HL-60/S4 treated with retinoic acid at 250 ng/mL for 4 days and 3 days (cell line): Measurements from ENCODE around the gene PYGL.
"Not testable (repeated sequence)": the region's sequence is repeated elsewhere in the genome, so short reads cannot be mapped to it uniquely, and the experiment has no call there.

Source experiments
- in situ Hi-C: fragments of 300-500 bp; cut with MboI; formaldehyde crosslinking; loops from 2 replicates; pipeline ENCODE4 v1.7.0; 2022; ENCODE audit warnings: low sequenced_read_pairs

The PYGL gene

DNA sequence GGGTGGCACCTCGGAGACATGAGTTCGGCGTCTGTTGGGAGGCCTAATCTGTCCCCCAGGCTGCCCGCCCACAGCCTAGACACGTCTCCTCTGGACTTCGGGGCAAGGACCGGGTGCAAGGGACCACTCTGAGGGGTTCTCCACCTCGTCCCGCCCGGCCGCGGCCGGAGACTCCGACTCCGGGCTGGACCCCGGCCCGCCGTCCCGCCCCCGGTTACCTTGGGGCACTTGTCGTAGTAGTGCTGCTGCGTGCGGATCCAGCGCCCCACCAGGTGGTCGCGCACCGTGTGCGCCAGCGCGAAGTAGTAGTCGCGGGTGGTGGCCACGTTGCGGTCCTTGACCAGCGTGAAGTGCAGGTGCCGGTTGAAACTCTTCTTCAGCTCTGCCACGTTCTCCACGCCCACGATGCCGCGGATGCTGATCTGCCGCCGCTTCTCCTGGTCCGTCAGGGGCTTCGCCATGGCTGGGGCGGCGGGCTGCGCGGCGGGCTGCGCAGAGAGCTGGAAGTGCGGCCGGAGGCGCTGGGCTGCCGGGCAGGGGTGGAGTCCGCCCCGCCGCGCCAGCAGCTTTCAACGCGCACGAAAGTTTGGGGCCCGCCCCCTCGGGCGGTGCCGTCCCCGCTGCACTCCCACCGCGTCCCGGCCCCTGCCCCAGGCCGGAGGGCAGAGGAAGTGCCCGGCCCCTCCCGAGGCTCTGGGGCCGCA lies at the start of gene PYGL:
Gene PYGL, minus strand, starts transcription at position 541 of the 704 bp plus-strand sequence. Its CDS starts 80 bp downstream, at position 461.
- in situ Hi-C loops: no loop called here

DNA sequence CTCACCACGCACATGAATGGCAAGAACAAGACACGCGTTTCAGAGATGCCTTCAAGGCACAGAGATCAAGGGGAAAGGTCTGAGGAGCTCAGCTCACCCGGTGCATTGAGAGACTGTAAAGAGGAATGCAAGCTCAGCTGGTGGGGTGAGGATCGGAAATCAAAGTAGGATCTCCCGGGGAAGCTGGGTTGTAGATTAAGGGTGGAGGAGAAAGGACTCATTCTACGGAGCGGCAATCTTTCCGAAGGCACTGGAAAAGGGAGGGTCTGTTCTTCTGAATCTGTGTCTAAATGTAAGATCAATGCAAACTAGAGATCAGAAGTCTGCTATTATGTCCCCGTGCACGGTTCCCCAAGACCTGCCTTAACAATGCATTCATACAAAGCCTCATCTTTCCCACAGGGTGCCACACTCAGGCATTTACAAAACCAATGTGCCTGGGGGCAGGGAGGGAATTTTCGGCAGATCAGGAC lies 41.6 kb upstream of the PYGL start:
- in situ Hi-C loops: no loop called here

DNA sequence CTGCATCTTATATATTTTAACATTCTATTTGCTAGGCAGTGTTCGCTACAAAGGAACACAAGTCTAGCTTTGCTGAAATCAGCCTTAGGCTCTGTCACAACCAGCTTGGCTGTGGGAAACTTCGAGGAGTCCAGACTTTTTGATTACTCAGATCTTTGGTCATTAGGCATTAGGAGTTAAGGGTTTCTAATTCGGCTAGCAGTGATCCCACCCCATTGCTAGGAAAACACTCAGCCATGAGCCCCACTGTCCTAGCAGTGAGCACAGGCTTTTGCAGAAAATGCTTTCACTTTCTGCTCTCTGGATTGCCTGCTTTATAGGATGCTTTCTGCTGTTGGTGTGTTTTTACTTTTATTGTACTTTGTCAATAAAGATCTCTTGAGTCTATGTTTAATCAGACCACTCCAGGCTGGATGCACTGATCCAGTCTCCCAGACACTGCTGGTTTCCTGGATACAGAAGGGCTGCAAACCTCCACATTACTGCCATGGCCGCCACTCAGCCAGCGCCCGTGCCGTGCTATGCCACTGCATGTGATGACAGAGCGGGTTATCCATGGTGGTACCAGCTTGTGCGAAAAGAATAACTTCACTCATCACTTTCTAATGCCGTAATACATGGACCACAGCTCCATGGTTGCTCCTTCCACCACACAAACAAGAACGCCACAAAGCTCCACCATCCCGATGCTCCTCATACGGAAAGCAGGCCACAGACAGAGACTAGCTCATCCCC lies 41.0 kb upstream of the PYGL start:
- in situ Hi-C loops: no loop called here

DNA sequence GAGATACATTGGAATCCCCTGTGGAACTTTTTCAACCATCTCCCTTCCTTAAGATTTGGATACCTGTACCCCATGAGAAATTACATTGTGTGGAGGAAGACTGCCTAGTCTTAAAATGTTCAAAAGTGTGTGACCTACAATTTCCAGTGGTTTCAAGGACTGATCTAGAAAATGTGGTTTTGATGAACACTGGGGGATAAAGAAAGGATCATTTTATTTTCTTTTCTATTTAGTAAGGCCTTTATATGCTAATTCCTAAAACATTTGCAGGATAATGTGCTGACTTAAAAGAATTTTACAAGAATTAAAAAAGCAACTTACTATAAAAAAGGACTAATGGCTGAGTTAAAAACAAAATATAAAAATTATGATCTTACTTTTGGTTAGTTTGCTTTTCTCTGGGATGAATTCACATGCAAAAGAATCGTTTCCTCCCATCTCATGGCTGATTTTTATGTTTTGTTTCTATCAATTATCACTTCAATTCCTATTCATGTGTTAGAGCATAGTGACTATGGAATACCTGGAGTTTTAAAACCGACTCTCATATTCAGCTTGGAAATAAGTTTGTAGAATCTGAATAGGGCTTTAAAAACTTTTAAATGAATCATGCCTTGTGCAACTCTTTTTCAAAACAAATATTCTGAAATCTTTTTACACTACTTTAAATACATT lies 39.9 kb upstream of the PYGL start:
- in situ Hi-C loops: no loop called here

DNA sequence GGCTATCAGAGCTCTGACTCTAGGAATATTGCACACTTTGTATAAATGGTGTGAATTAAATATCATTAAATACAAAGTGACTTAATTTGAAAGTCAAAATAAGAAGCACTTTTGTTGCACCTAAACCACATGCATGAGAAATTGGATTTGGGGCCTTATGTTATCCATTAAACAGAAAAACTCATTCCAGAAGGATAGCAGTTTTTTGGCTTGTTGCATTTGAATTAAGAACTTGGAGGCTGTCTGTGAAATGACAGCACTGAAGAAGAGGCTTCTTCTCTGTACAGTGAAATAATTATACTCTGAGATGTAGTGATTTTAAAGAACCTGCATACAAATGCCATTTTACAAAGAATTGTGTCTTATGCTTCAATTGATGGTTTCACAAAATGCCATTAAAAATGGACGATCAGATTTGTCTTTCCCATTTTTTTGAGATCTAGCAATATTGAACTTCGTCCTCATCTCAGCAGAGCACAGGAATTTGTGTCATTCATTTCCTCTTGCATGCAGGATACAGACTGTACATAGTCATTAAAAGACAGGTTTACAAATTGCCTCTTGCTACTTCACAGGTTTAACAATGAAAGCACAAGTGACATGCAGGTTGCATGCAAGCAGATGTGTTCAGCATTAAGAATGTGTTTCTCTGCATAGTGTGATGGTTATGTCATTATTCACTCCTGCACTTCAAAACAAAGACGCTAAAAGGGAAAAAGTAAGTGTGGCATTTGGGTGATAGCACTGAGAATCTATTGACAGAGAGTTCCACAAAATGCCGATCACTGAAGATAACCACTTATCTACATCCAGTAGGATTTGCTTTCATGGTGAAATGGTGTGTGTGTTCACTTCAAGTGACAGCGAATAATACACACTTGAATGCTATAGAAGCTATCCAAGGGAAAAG lies 35.9 kb upstream of the PYGL start:
- in situ Hi-C loops: no loop called here

DNA sequence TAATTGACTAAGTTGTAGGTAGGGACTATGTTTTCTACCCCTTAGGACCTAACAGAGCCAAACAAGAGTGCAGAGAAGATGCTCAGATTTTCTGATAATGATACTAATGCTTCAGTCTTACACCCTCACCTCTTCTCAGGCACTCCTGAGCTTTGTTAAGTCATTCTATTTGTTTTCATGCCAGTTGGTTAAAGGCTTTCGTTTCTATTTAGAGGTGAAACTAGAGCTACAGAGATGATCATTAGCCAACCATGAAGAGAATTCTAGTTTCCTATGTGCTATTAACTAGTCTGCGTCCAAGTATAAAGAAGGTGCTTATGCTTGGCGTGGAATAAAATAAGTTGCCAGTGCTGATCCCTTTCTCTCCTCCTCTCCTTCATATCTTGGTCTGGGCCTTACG lies 34.6 kb upstream of the PYGL start:
- in situ Hi-C loops: no loop called here

DNA sequence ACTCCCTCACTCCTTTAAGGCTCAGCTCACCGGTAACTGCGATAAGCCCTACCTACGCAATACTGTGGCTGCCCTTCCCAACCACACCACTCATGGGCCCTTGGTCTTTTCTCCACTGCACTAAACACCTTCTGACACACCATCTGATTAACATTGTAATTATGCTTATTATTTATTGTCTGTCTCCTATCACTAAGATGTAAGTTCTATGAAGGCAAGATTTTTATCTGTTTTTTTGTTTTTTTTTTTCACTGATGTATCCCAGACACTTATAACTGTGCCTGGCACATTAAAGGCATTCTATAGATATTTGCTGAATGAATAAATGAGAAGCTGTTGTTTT lies 34.2 kb upstream of the PYGL start:
- in situ Hi-C loops: no loop called here

DNA sequence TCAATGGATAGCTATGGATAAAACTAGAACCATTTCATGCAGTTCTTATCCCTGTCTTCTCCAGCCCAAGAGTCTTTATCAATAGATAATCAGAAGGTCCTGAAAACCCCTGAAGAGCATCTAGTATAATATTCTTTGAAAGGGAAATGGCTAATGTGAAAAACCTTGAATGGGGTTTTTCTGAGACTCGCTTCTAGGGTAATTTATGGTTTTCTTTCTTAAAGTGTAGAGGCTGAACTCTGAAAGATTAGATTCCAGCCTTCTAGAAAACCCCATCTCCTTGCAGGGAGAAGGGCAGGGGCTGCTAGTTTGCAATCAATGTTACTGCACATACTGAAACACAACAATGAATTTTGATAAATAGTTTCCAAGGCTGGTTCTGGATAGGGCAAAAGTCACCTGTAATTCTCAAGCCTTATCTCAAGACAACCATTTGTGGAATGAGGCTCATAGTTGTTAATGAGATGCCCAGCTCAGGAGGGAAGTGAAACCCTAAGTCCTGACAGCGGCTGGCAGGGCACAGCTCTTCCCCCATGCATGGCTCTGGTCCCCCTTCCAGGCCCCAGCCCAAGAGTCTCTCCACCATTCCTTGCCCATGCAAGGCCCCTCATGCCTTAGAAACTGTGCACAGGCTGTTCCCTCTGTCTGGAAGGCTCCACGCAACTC lies 33.7 kb upstream of the PYGL start:
- in situ Hi-C loops: no loop called here

DNA sequence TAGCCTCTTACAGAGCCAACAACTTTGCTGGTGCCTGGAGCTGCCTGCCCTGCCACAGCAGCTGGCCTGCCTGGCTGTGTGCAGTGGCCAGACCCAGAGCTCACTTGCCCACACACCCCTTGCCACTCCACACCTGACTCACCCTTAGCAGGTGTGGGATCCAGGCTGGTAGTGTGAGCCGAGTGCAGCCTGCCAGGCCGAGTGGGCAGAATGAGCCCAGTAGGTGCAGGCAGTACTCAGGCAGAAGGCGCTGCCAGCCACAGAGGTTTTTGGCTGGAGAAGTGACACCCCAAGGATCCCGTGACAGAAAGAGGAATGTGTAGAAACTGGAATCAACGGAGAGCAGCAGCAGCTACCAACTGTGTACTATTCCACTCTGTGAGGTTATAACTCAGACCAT lies 29.8 kb upstream of the PYGL start:
- in situ Hi-C loops: no loop called here

DNA sequence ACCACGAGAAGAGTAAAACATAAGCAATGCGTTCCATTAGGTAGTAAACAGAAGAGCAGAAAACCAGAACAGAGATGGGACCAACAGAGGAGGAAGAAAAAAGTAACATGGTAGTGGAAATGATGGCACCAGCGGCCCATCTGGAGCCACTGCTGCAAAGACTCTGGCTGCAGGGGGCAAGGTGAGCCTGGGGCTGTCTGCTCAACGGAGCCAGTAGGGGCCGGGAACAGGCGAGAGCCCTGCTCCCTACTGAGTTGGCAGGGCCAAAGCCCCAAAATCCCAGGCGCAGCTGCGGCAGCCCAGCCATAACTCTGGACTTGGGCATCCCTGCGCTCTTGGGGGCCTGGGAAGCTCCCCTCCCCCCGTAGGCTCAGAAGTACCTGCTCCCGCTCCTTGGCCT lies 28.5 kb upstream of the PYGL start:
- in situ Hi-C loops: no loop called here

DNA sequence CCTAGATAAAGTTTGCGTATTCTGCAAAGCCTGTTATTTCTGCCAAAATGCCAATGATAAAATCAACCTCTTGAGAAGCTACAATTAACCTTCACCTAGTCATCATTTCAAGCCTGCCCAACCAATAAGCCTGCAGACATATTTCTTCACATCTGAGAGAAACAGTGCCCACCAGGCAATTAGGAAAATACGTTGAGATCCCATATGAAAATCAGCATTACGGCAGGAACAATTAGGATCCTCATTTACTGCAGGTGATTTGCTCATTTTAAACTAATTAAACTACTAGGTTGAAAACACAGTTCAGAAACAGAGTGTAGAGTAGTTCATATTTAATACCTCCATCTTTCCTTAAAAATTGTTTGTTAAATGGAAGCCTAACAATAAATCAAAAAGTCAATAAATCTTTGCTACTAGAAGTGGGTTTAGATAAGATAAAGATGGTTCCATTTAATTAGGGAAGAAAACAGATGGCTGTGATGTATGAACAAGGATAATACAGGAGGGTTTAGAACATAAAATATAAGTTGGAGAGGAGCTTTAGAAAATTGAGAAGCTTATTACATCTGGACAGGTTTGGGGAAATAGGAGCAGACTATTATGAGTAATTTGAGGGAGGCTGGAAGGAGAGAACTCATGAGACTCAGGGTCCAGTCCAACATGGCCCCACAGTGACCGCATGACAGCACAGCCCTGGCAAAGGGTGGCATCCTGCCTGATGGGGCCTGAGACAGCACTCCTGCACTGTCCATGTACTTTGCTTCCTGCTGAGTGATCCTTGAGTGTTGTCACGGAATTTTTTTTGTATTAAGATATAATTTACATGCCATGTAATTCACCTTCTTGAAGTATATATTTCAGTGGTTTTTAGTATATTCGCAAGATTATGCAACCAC lies 26.9 kb upstream of the PYGL start:
- in situ Hi-C loops: no loop called here

DNA sequence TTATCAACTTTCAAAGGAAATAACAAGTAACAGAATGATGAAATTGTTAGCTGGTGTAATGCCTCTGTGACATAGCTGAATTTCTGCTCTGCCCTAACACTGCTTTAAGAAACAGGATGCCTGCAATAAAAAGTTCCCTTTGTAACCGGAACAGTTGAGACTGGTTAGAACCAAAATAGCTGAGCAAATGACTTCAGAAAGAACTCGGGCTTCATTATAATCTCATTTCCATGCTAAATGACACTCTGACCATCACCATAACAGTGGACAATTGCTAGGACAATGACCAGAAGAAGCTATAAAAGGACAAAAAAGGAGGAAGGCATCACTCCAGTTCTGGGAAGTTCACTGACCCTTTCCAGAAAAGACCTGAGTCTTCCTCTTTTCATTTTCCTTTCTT lies 23.5 kb upstream of the PYGL start:
- in situ Hi-C loops: no loop called here

DNA sequence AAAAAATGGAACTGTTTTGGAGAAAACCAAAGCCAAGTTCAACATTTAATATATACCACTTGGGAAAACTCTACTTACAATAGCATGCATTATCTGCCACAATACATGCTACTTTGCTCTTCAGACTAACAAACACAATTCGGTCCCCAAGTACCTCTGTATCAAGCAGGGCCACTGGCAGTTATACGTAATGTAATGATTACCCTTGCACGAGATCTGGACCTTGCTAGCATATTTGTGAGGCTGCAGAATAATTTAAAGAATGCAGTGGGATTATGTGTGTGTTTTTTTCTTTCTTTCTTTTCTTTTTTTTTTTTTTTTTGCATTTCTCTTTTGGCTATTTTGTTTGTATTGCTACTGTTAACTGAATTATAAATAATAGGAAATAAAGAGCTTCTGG lies 22.8 kb upstream of the PYGL start:
- in situ Hi-C loops: no loop called here

DNA sequence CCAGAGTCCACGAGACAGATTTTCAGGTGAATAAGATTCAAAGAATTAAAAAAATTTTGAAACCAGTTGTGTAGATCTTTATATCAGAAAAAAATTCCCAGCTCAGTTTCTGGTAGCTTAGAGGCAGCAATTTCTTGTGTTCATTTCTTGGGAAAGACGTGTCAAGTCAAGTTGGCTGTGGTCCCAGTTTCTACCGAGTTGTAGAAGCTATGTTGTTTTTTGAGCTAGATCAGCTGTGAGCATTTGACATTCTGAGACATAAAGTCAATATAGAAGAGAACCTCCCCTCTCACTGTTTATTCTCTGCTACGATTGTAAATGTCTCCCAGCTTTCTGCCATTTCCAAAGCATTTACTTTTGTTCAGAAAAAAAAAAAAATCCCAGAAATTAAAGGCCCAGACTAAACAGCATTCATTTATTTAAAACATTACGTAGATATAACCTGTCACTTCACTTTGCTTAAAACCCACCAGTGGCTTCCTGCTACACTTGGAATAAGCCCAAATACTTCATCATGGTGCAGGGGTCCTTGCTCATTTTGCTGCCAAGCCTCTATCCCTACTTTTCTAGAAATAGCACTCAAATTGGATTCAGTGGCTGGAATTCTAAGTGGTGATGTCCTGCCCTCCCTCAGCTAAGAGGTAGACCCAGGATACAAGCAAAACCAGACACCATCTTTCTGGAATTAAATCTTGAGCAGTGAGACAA lies 20.6 kb upstream of the PYGL start:
- in situ Hi-C loops: no loop called here

DNA sequence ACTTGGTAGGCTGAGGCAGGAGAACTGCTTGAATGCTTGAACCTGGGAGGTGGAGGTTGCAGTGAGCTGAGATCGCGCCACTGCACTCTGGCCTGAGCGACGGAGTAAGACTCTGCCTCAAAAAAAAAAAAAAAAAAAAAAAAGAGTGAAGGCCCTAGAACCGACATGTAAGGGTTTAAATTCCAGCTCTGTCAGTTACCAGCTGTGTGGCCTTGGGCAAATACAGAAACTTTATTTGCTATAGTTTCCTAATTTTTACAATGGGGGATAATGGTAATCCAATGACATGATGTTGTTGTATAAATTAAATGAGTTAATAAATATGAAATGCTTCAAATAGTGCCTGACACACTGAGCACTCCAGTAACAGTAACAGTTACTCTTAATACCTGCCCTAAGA lies 19.6 kb upstream of the PYGL start:
- in situ Hi-C loops: no loop called here

DNA sequence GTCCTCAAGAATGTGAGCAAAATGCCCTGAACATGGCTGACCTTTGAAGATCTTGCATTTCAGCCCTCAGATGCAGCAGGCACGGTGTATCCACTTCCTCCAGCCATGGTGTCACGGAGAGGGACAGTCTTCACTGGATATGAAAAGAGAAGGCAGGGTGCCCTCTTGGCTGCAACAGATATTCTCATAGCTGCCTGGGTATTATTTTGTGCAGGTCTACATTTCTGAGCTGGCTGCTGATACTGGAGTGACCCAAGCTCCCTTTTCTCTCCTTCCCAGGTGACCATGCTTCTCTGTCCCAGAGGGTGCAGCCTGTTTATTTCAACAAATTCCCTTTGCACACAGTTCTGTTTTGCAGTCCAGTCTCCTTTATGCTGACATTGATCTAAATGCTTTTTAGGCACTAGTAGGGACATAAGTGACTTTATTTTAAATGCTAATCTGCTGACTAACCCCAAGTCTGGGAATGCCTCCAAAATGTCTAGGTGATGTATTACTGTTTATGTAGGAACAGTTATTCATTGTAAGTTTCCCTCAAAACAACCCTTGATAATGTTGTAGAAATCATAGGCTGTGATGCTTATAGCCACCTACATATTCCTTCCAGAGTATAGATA lies 17.4 kb upstream of the PYGL start:
- in situ Hi-C loops: no loop called here

DNA sequence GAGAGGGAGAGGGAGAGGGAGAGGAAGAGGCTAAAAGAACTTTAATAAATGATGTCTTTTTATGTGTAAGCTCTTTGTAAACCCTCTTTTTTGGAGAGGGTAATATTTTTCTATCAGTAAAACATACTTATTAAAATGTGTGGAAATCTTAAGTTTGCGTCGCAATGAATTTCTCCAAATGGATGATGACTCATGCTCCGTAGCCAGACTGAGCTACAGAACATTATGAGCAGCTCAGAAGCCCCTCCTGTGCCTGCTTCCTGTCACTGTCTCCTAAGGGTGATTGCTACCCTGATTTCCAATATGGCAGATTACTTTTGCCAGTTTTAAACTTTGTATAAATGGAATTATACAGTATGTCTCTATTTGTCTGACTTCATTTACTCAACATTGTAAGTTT lies 13.0 kb upstream of the PYGL start:
- in situ Hi-C loops: no loop called here

DNA sequence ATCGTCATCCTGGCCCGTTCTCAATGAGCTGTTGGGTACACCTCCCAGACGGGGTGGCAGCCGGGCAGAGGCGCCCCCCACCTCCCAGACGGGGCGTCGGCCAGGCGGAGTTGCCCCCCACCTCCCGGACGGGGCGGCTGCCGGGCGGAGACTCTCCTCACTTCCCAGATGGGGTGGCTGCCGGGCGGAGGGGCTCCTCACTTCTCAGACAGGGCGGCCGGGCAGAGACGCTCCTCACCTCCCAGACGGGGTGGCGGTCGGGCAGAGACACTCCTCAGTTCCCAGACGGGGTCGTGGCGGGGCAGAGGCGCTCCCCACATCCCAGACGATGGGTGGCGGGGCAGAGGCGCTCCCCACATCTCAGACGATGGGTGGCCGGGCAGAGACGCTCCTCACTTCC lies 12.1 kb upstream of the PYGL start:
- in situ Hi-C loops: not testable (repeated sequence)
